ENCODE data around the gene ZNF354B. TPM values are rescaled to one million over a fixed set of nuclear protein-coding genes. Genes with fewer than 3 reads are reported as not detected.
"Not testable (repeated sequence)": the region's sequence is repeated elsewhere in the genome, so short reads cannot be mapped to it uniquely, and the experiment has no call there.

ZNF354B gene
- total and polyA plus RNA-seq, 2 donors from 2014 or later, result 6.4 to 18.3 TPM

GRCh38 chr5:178831049-178831448 lies 28.7 kb upstream of the ZNF354B start:
- DNase-seq, result no peak
- intact Hi-C loops (cut with DNase I), result no loop called here
- Histone ChIP-seq H3K36me3 (ENCODE audit: control insufficient read depth in 2 of 3, insufficient read depth in 3 of 3, low read length in 3 of 3) (no peaks in the 10 kb centered on the region), H3K4me1 (ENCODE audit: control insufficient read depth in 2 of 3, insufficient read depth in 2 of 3, low read depth in 1 of 3, low read length in 3 of 3) (no peaks in the 10 kb centered on the region), H3K9me3 (ENCODE audit: control insufficient read depth in 2 of 3, insufficient read depth in 1 of 3, low read length in 3 of 3) (no peaks in the 10 kb centered on the region), H3K9ac (ENCODE audit: low read length in 3 of 3) (no peak overlapping the region), H3K27me3 (ENCODE audit: control insufficient read depth, insufficient read depth, low read length) (no peaks in the 10 kb centered on the region), H3K4me3 (ENCODE audit: low read length in 3 of 3) (no peak overlapping the region), H3K27ac (ENCODE audit: low read depth in 2 of 2, low read length in 2 of 2) (no peak overlapping the region)
- TF ChIP-seq, protein P1, sequence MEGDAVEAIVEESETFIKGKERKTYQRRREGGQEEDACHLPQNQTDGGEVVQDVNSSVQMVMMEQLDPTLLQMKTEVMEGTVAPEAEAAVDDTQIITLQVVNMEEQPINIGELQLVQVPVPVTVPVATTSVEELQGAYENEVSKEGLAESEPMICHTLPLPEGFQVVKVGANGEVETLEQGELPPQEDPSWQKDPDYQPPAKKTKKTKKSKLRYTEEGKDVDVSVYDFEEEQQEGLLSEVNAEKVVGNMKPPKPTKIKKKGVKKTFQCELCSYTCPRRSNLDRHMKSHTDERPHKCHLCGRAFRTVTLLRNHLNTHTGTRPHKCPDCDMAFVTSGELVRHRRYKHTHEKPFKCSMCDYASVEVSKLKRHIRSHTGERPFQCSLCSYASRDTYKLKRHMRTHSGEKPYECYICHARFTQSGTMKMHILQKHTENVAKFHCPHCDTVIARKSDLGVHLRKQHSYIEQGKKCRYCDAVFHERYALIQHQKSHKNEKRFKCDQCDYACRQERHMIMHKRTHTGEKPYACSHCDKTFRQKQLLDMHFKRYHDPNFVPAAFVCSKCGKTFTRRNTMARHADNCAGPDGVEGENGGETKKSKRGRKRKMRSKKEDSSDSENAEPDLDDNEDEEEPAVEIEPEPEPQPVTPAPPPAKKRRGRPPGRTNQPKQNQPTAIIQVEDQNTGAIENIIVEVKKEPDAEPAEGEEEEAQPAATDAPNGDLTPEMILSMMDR (IDR thresholded peaks at IDR 0.05; ENCODE audit: borderline replicate concordance, extremely low read depth, insufficient read depth), result no peak
- no peak for FAIRE-seq

DNA sequence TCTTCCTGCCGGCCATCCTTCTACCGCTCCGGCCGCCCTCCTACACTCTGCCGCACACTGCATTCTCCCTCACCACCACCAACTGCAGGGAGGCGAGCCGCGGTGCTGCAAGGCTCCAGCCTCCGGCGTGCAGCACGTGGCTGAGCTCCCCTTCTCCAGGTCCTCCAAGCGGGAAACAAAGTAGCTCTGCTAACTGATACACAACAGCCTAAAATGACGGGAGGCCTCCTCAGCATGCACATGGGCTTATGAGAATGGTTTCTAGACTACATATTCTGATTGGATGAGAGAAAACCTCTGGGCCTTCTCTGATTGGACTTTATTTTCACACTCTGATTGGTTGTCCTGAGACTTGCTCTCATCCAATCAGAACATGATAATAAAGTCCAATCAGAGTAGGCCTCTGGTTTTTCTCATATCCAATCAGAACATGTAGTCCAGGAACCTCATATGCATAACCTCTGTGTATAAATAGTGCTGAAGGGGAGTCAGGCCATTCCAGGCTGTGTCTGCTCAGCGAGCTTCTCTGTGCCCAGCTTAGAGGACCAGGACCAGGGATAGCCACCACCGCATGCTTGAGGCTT lies 27.0 kb upstream of the ZNF354B start:
- Histone ChIP-seq H3K9me3 (ENCODE audit: control insufficient read depth in 2 of 3, insufficient read depth in 1 of 3, low read length in 3 of 3) (no peaks in the 10 kb centered on the region), H3K4me1 (ENCODE audit: control insufficient read depth in 2 of 3, insufficient read depth in 2 of 3, low read depth in 1 of 3, low read length in 3 of 3) (no peaks in the 10 kb centered on the region), H3K9ac (ENCODE audit: low read length in 3 of 3) (no peak overlapping the region), H3K27me3 (ENCODE audit: control insufficient read depth, insufficient read depth, low read length) (no peaks in the 10 kb centered on the region), H3K4me3 (ENCODE audit: low read length in 3 of 3) (no peak overlapping the region), H3K27ac (ENCODE audit: low read depth in 2 of 2, low read length in 2 of 2) (no peak overlapping the region), H3K36me3 (ENCODE audit: control insufficient read depth in 2 of 3, insufficient read depth in 3 of 3, low read length in 3 of 3) (no peaks in the 10 kb centered on the region)
- DNase-seq (no peak), FAIRE-seq (no peak)
- intact Hi-C loops (cut with DNase I), result no loop called here
- TF ChIP-seq, protein P1 (IDR thresholded peaks at IDR 0.05; ENCODE audit: borderline replicate concordance, extremely low read depth, insufficient read depth), result no peak

GRCh38 chr5:178836628-178837027 lies 23.1 kb upstream of the ZNF354B start:
- Histone ChIP-seq H3K27me3 (ENCODE audit: control insufficient read depth, insufficient read depth, low read length) (no peaks in the 10 kb centered on the region), H3K4me3 (ENCODE audit: low read length in 3 of 3) (no peak overlapping the region), H3K36me3 (ENCODE audit: control insufficient read depth in 2 of 3, insufficient read depth in 3 of 3, low read length in 3 of 3) (no peaks in the 10 kb centered on the region), H3K9ac (ENCODE audit: low read length in 3 of 3) (no peak overlapping the region), H3K27ac (ENCODE audit: low read depth in 2 of 2, low read length in 2 of 2) (no peak overlapping the region), H3K9me3 (ENCODE audit: control insufficient read depth in 2 of 3, insufficient read depth in 1 of 3, low read length in 3 of 3) (no peaks in the 10 kb centered on the region), H3K4me1 (ENCODE audit: control insufficient read depth in 2 of 3, insufficient read depth in 2 of 3, low read depth in 1 of 3, low read length in 3 of 3) (no peaks in the 10 kb centered on the region)
- intact Hi-C loops (cut with DNase I), result no loop called here
- no peak for FAIRE-seq
- no peak for DNase-seq
- TF ChIP-seq, protein P1 (IDR thresholded peaks at IDR 0.05; ENCODE audit: borderline replicate concordance, extremely low read depth, insufficient read depth), result no peak

GRCh38 chr5:178838695-178839318 lies 20.9 kb upstream of the ZNF354B start:
- H3K36me3 ChIP-seq (ENCODE audit: control insufficient read depth in 2 of 3, insufficient read depth in 3 of 3, low read length in 3 of 3); H3K27me3 ChIP-seq (ENCODE audit: control insufficient read depth, insufficient read depth, low read length); DNase-seq; H3K9ac ChIP-seq (ENCODE audit: low read length in 3 of 3); H3K4me3 ChIP-seq (ENCODE audit: low read length in 3 of 3); H3K9me3 ChIP-seq (ENCODE audit: control insufficient read depth in 2 of 3, insufficient read depth in 1 of 3, low read length in 3 of 3); H3K4me1 ChIP-seq (ENCODE audit: control insufficient read depth in 2 of 3, insufficient read depth in 2 of 3, low read depth in 1 of 3, low read length in 3 of 3); FAIRE-seq; intact Hi-C loops (cut with DNase I): not testable (repeated sequence)
- peak overlapping the region in 1 of 2 donors; percentile 11 for H3K27ac ChIP-seq (ENCODE audit: low read depth in 2 of 2, low read length in 2 of 2)
